Measurements from ENCODE around the gene TMEM131L. TPM values are rescaled to one million over a fixed set of nuclear protein-coding genes. Genes with fewer than 3 reads are reported as not detected.

The TMEM131L gene
- total and polyA plus RNA-seq, 2 donors (not counting 3 experiments of a cell fraction or from before 2014, with no cell fraction given): 7.7 to 21.2 TPM

GRCh38 chr4:153480704-153481103 lies 14.5 kb downstream of the TMEM131L start:
- FAIRE-seq (no peak), DNase-seq (ENCODE audit: low read depth, low spot score) (no peak)
- TF ChIP-seq CTCF (IDR thresholded peaks at IDR 0.05; ENCODE audit: extremely low read depth in 1 of 2, insufficient read depth in 1 of 2, low read depth in 1 of 2, low read length in 2 of 2) (no peak), JUN (IDR thresholded peaks at IDR 0.05; ENCODE audit: borderline replicate concordance, insufficient read depth, insufficient read length, low read depth) (no peak), FOS (IDR thresholded peaks at IDR 0.05; ENCODE audit: borderline replicate concordance, insufficient read depth, low read length) (no peak), GATA2 (IDR thresholded peaks at IDR 0.05; ENCODE audit: insufficient read depth, insufficient read length, low read depth, low read length) (no peak)
- Histone ChIP-seq H2AFZ (ENCODE audit: low read depth, low read length) (no peak overlapping the region), H3K79me2 (ENCODE audit: control insufficient read depth, insufficient read depth, low read length) (no peaks in the 10 kb centered on the region), H3K4me2 (ENCODE audit: insufficient read depth, low read length) (no peak overlapping the region), H4K20me1 (replicated peaks; ENCODE audit: control insufficient read depth, extremely low read depth, insufficient read depth, low read length) (no peaks in the 10 kb centered on the region), H3K27me3 (ENCODE audit: control insufficient read depth in 2 of 2, insufficient read depth in 2 of 2, low read length in 2 of 2) (no peaks in the 10 kb centered on the region), H3K36me3 (ENCODE audit: control insufficient read depth in 2 of 2, extremely low read depth in 1 of 2, insufficient read depth in 2 of 2, low read length in 2 of 2) (no peaks in the 10 kb centered on the region), H3K9ac (replicated peaks; ENCODE audit: extremely low read depth, insufficient read depth, low read length) (no peak overlapping the region), H3K4me3 (replicated peaks in 1 of 3; ENCODE audit: insufficient read depth in 1 of 3, low read depth in 1 of 3, low read length in 3 of 3) (no peak overlapping the region), H3K9me1 (replicated peaks; ENCODE audit: control insufficient read depth, extremely low read depth, insufficient read depth, low read length) (no peaks in the 10 kb centered on the region), H3K9me3 (replicated peaks; ENCODE audit: control insufficient read depth, insufficient read depth, low read length) (no peaks in the 10 kb centered on the region), H3K27ac (ENCODE audit: insufficient read depth, low read depth, low read length) (no peak overlapping the region), H3K4me1 (ENCODE audit: control insufficient read depth, extremely low read depth, insufficient read depth, low read length) (peaks cover 1% of the 10 kb centered on the region)
- no TSS peak for BruUV-seq (replicated peaks)
- dilution Hi-C loops (cut with MboI; ENCODE audit: extremely low pct_ligation_motif_present, low sequenced_read_pairs) (no loop called here), intact Hi-C loops (cut with micrococcal nuclease) (no loop called here)
- POLR2A ChIA-PET: no interaction called here
- CTCF ChIA-PET: no interaction called here

GRCh38 chr4:153481478-153481877 lies 15.3 kb downstream of the TMEM131L start:
- TF ChIP-seq MAX (IDR thresholded peaks at IDR 0.05; ENCODE audit: insufficient read depth, insufficient read length): no peak
- TF ChIP-seq FOS (IDR thresholded peaks at IDR 0.05; ENCODE audit: borderline replicate concordance, insufficient read depth, low read length): no peak
- no peak for TF ChIP-seq JUN (IDR thresholded peaks at IDR 0.05; ENCODE audit: borderline replicate concordance, insufficient read depth, insufficient read length, low read depth)
- TF ChIP-seq POLR2A (IDR thresholded peaks at IDR 0.05; ENCODE audit: low read depth, low read length): no peak
- no peak for TF ChIP-seq EZH2 (IDR thresholded peaks at IDR 0.05; ENCODE audit: borderline replicate concordance, low read depth, low read length, severe bottlenecking)
- TF ChIP-seq CTCF (IDR thresholded peaks at IDR 0.05; ENCODE audit: extremely low read depth in 1 of 2, insufficient read depth in 1 of 2, low read depth in 1 of 2, low read length in 2 of 2): no peak
- no peak for TF ChIP-seq MYC (IDR thresholded peaks at IDR 0.05; ENCODE audit: low read depth, low read length)
- TF ChIP-seq GATA2 (IDR thresholded peaks at IDR 0.05; ENCODE audit: insufficient read depth, insufficient read length, low read depth, low read length): no peak
- no peak overlapping the region for H3K9ac ChIP-seq (replicated peaks; ENCODE audit: extremely low read depth, insufficient read depth, low read length)
- dilution Hi-C loops (cut with MboI; ENCODE audit: extremely low pct_ligation_motif_present, low sequenced_read_pairs) (no loop called here), intact Hi-C loops (cut with micrococcal nuclease) (no loop called here)
- no peak overlapping the region for H3K4me3 ChIP-seq (replicated peaks in 1 of 3; ENCODE audit: insufficient read depth in 1 of 3, low read depth in 1 of 3, low read length in 3 of 3)
- no peaks in the 10 kb centered on the region for H3K36me3 ChIP-seq (ENCODE audit: control insufficient read depth in 2 of 2, extremely low read depth in 1 of 2, insufficient read depth in 2 of 2, low read length in 2 of 2)
- H3K9me3 ChIP-seq (replicated peaks; ENCODE audit: control insufficient read depth, insufficient read depth, low read length): no peaks in the 10 kb centered on the region
- no peaks in the 10 kb centered on the region for H3K9me1 ChIP-seq (replicated peaks; ENCODE audit: control insufficient read depth, extremely low read depth, insufficient read depth, low read length)
- DNase-seq (ENCODE audit: low read depth, low spot score): no peak
- BruUV-seq (replicated peaks): no TSS peak
- ChIA-PET POLR2A (no interaction called here), CTCF (interaction anchor here (1.6 to 1.7 kb wide), 2 partner anchors 15 to 17 kb away, joined by 4 to 5 read pairs; partner anchors contain the start of gene TMEM131L)
- peaks cover 9% of the 10 kb centered on the region for H3K4me1 ChIP-seq (ENCODE audit: control insufficient read depth, extremely low read depth, insufficient read depth, low read length)
- H3K27me3 ChIP-seq (ENCODE audit: control insufficient read depth in 2 of 2, insufficient read depth in 2 of 2, low read length in 2 of 2): no peaks in the 10 kb centered on the region
- no peak for FAIRE-seq
- H3K27ac ChIP-seq (ENCODE audit: insufficient read depth, low read depth, low read length): no peak overlapping the region
- no peak overlapping the region for H2AFZ ChIP-seq (ENCODE audit: low read depth, low read length)
- no peak overlapping the region for H3K4me2 ChIP-seq (ENCODE audit: insufficient read depth, low read length)
- H3K79me2 ChIP-seq (ENCODE audit: control insufficient read depth, insufficient read depth, low read length): no peaks in the 10 kb centered on the region
- H4K20me1 ChIP-seq (replicated peaks; ENCODE audit: control insufficient read depth, extremely low read depth, insufficient read depth, low read length): no peaks in the 10 kb centered on the region

Measured in endothelial cell of umbilical vein (primary cell).